ENCODE measurements around the gene AGMO. TPM values are rescaled to one million over a fixed set of nuclear protein-coding genes. Genes with fewer than 3 reads are reported as not detected.

Gene AGMO
- total and polyA plus RNA-seq, 4 donors = 21.6 to 46.6 (median 31.6) TPM

GRCh38 chr7:15430911-15431310, 130.9 kb downstream of the AGMO start:
- H3K9me3 ChIP-seq (ENCODE audit: control insufficient read depth in 4 of 4, low read length in 3 of 4) = no peaks in the 10 kb centered on the region
- WGBS = 93% methylated on average over 1 of the region's 1 CpG
- no peak for TF ChIP-seq FOXA1 (IDR thresholded peaks at IDR 0.05)
- no peak for TF ChIP-seq GABPA (IDR thresholded peaks at IDR 0.05 in 1 of 2, conservative IDR thresholded peaks at IDR 0.05 in 1 of 2)
- TF ChIP-seq RXRA (IDR thresholded peaks at IDR 0.05) = no peak
- TF ChIP-seq NR2F2 (IDR thresholded peaks at IDR 0.05) = no peak
- TF ChIP-seq TAF1 (conservative IDR thresholded peaks at IDR 0.05) = no peak
- TF ChIP-seq JUND (IDR thresholded peaks at IDR 0.05) = no peak
- TF ChIP-seq MAX (IDR thresholded peaks at IDR 0.05) = no peak
- no peak for TF ChIP-seq REST (IDR thresholded peaks at IDR 0.05)
- no peak for TF ChIP-seq HNF4A (conservative IDR thresholded peaks at IDR 0.05)
- H3K9ac ChIP-seq (ENCODE audit: low read depth in 1 of 2, low read length in 2 of 2) = no peak overlapping the region
- peaks cover 0 to 18% (median 0%) of the 10 kb centered on the region in 4 donors for H3K36me3 ChIP-seq (ENCODE audit: control insufficient read depth in 4 of 4, insufficient read depth in 3 of 4, low read depth in 1 of 4, low read length in 3 of 4)
- no peak overlapping the region for H3K4me3 ChIP-seq (ENCODE audit: low read depth in 1 of 3, low read length in 3 of 3)
- H3K4me1 ChIP-seq (ENCODE audit: control insufficient read depth in 4 of 4, insufficient read depth in 4 of 4, low read length in 3 of 4) = no peaks in the 10 kb centered on the region
- no peak overlapping the region for H3K27ac ChIP-seq (ENCODE audit: low read depth in 1 of 2, low read length in 2 of 2)
- no peak for DNase-seq (ENCODE audit: low spot score)
- no peaks in the 10 kb centered on the region for H3K27me3 ChIP-seq (ENCODE audit: control insufficient read depth in 4 of 4, insufficient read depth in 4 of 4, low read length in 3 of 4)

DNA sequence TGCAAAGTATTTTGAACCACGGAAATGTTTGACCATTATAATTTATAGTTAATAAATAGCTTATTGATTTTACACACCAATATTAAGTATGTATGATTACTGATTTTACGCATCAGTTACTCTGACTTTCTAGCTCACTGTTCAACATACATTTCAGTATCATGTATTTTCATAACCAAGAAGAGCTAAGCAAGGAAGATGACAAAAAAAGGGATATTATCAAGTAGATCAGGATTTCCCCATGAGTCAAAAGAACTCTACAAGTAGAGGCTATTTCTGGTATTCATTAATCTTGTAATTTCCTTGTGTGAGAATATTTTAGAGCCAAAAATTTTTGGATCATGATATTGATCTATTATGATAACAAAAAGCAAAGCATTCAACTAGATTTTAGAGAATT, 131.6 kb downstream of the AGMO start:
- no peak for DNase-seq (ENCODE audit: low spot score)
- H3K27ac ChIP-seq (ENCODE audit: low read depth in 1 of 2, low read length in 2 of 2) = no peak overlapping the region
- 97% methylated on average over 2 of the region's 2 CpGs for WGBS
- no peaks in the 10 kb centered on the region for H3K9me3 ChIP-seq (ENCODE audit: control insufficient read depth in 4 of 4, low read length in 3 of 4)
- no peaks in the 10 kb centered on the region for H3K27me3 ChIP-seq (ENCODE audit: control insufficient read depth in 4 of 4, insufficient read depth in 4 of 4, low read length in 3 of 4)
- H3K36me3 ChIP-seq (ENCODE audit: control insufficient read depth in 4 of 4, insufficient read depth in 3 of 4, low read depth in 1 of 4, low read length in 3 of 4) = peaks cover 0 to 18% (median 0%) of the 10 kb centered on the region in 4 donors
- H3K4me1 ChIP-seq (ENCODE audit: control insufficient read depth in 4 of 4, insufficient read depth in 4 of 4, low read length in 3 of 4) = no peaks in the 10 kb centered on the region
- no peak overlapping the region for H3K9ac ChIP-seq (ENCODE audit: low read depth in 1 of 2, low read length in 2 of 2)
- TF ChIP-seq, protein P1, sequence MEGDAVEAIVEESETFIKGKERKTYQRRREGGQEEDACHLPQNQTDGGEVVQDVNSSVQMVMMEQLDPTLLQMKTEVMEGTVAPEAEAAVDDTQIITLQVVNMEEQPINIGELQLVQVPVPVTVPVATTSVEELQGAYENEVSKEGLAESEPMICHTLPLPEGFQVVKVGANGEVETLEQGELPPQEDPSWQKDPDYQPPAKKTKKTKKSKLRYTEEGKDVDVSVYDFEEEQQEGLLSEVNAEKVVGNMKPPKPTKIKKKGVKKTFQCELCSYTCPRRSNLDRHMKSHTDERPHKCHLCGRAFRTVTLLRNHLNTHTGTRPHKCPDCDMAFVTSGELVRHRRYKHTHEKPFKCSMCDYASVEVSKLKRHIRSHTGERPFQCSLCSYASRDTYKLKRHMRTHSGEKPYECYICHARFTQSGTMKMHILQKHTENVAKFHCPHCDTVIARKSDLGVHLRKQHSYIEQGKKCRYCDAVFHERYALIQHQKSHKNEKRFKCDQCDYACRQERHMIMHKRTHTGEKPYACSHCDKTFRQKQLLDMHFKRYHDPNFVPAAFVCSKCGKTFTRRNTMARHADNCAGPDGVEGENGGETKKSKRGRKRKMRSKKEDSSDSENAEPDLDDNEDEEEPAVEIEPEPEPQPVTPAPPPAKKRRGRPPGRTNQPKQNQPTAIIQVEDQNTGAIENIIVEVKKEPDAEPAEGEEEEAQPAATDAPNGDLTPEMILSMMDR (IDR thresholded peaks at IDR 0.05; ENCODE audit: low read depth, low read length, missing input control) = no peak
- H3K4me3 ChIP-seq (ENCODE audit: low read depth in 1 of 3, low read length in 3 of 3) = no peak overlapping the region

DNA sequence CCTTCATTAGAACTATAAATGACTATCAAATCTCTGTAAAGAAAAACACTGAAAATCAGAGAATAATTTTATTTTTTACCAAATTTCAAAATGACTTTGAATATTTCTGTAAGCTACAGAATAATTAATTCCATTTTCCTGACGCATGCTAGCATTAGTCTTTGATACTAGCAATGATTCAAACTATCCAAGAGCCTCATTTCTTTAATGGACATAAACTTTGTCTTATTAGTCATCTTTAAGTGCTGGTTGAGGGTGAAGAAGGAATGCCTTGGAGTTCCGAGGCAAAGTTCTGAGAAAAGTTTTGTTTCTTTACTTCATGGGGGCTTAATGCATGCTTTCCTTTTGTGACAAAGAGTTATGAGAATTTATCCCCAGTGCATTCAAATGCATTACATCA, 137.3 kb downstream of the AGMO start:
- H3K4me1 ChIP-seq (ENCODE audit: control insufficient read depth in 4 of 4, insufficient read depth in 4 of 4, low read length in 3 of 4) = no peaks in the 10 kb centered on the region
- no peak overlapping the region for H3K27ac ChIP-seq (ENCODE audit: low read depth in 1 of 2, low read length in 2 of 2)
- H3K9me3 ChIP-seq (ENCODE audit: control insufficient read depth in 4 of 4, low read length in 3 of 4) = no peaks in the 10 kb centered on the region
- no peak for DNase-seq (ENCODE audit: low spot score)
- H3K4me3 ChIP-seq (ENCODE audit: low read depth in 1 of 3, low read length in 3 of 3) = no peak overlapping the region
- H3K9ac ChIP-seq (ENCODE audit: low read depth in 1 of 2, low read length in 2 of 2) = no peak overlapping the region
- H3K36me3 ChIP-seq (ENCODE audit: control insufficient read depth in 4 of 4, insufficient read depth in 3 of 4, low read depth in 1 of 4, low read length in 3 of 4) = peaks cover 0 to 12% (median 3%) of the 10 kb centered on the region in 4 donors
- no peaks in the 10 kb centered on the region for H3K27me3 ChIP-seq (ENCODE audit: control insufficient read depth in 4 of 4, insufficient read depth in 4 of 4, low read length in 3 of 4)
- no peak for TF ChIP-seq REST (IDR thresholded peaks at IDR 0.05)
- TF ChIP-seq FOXA1 (IDR thresholded peaks at IDR 0.05) = no peak
- no peak for TF ChIP-seq HNF4A (conservative IDR thresholded peaks at IDR 0.05)
- no peak for TF ChIP-seq FOXA2 (IDR thresholded peaks at IDR 0.05)
- TF ChIP-seq TAF1 (conservative IDR thresholded peaks at IDR 0.05) = no peak
- TF ChIP-seq, protein P1 (IDR thresholded peaks at IDR 0.05; ENCODE audit: low read depth, low read length, missing input control) = no peak
- TF ChIP-seq NR2F2 (IDR thresholded peaks at IDR 0.05) = no peak
- TF ChIP-seq RXRA (IDR thresholded peaks at IDR 0.05) = no peak
- TF ChIP-seq MAX (IDR thresholded peaks at IDR 0.05) = no peak
- TF ChIP-seq HNF4G (IDR thresholded peaks at IDR 0.05) = no peak
- no peak for TF ChIP-seq ATF3 (IDR thresholded peaks at IDR 0.05)
- TF ChIP-seq JUND (IDR thresholded peaks at IDR 0.05) = no peak
- TF ChIP-seq GABPA (IDR thresholded peaks at IDR 0.05 in 1 of 2, conservative IDR thresholded peaks at IDR 0.05 in 1 of 2) = no peak
- no peak for TF ChIP-seq RAD21 (IDR thresholded peaks at IDR 0.05)
- 93% methylated on average over 2 of the region's 2 CpGs for WGBS

All from liver (tissue), 9 donors.